Measurements from ENCODE around the gene P3H2.

The P3H2 gene

DNA sequence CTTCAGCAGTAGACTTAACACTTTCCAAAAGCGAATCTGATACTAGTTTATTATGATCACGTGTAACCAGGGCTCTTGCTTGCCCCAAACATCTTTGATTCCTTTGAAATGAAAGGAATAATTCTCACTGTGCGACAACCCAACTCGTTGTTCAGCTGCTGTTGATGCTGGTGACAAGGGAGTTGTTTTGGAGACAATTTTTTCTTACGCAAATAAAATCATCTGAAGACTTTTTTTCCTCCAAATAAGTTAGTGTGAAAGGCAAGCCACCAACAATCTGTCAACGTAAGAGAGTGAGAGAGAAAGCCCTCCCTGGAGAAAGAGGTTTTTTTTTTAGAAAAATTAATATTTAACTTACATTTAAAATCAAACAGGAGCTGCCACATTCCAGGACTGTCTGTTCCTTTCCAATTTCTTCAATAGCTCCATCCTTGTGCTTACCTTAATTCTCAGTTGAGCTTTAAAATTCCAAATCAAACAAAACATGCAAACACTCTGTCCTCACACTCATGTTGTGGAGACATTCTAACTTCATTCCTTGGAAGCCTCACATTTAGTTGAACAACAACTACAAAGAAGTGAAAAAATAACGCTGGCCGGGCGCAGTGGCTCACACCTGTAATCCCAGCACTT lies 4.9 kb upstream of the P3H2 start:
- DNase-seq = no peak

DNA sequence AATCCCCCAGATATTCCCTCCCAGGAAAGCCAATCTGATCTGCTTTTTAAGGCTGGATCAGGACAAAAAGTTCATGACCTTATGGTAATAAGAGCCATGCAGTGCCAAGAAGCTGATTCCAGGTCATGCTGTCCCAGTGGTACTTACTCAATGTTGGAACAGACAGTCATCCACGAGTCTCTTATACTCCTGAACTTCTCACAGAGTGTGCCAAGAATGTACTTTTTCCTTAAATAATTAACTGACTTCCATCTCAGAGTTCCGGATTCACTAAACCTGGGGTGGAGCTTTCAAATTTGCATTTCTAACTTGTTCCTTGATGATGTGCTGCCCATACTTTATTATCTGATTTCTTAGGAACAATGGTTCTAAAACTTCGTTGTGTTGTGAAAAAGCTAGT lies 3.4 kb upstream of the P3H2 start:
- DNase-seq = no peak

DNA sequence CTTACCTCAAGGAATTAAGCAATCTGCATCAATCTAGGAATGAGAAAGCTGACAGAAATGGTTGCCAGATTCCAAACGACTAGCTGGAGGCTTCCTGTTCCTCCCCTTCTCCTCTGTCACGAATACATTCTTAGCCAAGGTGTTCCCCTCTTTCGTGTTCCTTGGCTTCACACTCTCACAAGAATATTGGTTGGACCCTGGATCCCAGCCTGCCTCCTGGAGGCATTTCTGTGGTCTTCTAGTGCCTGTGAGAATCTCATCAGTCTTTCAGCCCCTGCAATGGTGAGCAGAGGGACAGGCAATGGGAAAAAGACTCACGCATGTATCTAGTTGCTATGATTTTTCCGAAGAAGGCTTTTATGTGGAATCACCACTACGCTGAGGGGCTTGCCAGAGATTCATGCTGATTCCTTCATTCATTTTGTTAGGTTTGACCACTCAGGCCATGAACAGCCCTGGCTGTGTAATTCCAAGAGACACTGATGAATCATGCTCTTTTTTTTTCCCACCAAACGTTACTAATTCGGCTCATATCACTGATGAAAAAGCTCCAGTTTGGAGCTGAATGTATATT lies 1.6 kb upstream of the P3H2 start:
- no peak for DNase-seq

DNA sequence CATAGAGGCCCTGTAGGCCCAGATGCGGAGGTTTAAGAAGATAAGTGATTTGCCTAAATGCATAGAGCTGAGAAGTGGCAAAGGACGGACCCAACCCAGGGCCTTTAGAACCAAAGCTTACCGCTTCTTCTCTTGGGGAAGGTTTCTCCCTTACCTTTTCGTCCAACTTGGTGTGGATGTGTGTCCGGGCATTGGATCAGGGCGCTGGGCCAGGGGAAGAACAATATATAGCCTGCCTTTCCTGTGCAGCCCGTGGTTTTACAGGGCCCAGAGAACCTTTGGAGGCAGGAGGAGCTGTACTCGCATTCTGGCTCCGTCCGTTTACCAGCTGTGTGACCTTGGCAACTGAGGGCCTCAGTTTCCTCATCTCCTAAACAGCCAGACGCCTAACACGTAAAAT lies 686 bp upstream of the P3H2 start:
- no peak for DNase-seq

DNA sequence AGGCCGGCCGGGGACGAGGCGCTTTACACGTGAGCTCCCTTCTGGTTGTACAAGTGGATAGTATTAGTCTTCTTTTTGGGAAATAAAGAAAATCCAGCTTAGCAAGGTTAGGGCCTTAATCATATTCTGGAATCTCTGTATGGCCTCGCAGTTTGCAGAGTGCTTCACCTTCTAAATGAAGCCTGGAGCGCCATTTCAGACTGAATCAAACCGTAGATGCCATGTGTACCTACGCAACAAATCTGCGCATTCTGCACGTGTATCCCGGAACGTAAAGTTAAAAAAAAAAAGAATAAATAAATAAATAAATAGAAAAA lies 322 bp upstream of the P3H2 start:
- no peak for DNase-seq

DNA sequence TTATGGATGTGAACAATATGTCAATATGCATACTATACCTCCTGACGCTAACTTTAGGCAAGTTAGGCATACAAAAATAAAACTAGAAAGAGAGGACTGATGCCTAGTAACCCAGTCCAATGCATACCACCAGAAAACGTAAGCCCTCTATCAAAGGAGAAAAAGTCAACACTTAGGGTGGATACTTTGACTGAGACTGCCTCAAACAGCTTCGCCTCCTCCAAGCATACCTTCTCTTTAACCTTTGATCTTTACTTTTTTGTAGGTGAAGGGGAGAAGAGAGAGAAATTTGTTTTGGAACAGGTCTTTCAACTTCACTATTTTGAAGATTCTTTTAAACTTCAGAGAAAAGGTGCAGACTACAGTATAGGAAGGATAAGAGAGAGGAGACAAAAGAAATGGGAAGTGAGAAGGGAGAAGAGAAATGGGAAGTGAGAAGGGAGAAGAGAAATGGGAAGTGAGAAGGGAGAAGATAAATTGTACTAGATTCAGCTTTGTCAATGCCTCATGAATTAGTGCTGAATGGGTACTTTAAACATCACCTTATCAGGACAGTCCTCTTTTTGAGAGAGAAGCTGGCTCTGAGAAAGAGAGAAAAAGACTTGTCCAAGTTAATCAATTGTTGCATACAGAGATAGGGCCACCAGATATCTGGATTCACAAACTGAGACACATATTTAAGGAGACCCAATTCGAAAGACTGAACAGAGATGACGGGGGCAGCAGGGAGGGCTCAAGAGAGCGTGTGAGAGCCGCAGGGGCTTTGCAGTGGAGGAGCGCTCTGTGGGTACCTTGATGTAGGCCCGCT lies 1.0 kb downstream of the P3H2 start:
- no peak for DNase-seq

DNA sequence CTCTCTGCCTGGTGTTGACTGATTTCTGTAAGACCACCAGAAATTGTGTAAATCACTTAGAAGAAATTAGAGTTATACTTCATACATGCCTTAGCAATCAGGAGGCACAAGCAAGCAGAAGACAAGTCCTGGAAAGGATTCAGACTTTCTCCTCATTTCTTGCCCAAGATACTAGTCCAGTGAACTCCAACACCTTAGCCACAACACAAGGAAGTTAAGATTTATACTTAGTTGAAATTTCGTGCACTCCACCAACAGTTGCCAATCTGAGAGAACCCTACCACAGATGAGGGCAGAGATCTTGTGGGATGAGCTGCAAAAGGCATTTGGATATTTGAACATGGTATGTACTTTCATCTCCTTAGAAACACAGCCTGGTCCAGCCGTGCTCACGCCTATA lies 2.3 kb downstream of the P3H2 start:
- no peak for DNase-seq

DNA sequence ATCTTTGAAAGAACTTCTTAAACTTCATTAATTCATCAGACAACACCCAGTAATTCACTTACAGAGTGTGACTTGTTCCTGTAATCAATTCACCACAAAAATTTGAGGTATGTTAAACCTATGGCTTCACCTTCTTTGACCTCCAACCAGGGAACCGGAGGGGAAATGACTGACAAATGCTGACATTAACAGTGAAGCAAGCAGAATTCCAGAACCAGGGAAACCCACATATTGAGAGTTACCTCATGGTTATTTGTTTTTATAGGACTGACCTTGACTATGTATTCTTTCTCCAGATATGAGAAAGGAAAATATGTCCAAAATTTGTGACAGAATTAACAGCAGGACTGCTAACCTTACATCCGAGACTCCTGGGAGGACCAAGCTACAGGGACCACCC lies 2.7 kb downstream of the P3H2 start:
- DNase-seq = no peak

DNA sequence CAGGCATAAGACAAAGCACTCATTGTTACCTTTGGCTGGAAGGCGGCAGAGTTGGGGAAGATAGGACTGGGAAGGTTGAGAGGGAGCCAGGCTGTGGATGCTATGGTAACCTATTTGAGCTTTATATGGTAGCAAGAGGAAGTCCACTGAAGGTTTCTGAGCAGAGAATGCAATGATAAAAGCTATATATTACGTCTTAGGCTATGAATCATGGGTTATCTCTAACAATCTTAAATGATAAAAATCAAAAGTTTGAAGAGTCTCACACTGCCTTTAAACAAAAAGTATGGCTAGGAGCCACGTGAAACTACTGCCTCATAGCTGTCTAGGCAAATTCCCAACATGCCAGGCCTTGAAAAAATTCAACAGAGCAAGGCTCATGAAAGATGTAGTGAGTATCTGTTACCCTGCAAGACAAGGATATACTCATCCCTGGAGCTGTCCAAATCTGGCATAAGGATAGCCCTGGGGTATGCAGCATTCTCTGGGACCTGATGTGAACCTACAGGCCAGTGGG lies 4.1 kb downstream of the P3H2 start:
- no peak for DNase-seq

DNA sequence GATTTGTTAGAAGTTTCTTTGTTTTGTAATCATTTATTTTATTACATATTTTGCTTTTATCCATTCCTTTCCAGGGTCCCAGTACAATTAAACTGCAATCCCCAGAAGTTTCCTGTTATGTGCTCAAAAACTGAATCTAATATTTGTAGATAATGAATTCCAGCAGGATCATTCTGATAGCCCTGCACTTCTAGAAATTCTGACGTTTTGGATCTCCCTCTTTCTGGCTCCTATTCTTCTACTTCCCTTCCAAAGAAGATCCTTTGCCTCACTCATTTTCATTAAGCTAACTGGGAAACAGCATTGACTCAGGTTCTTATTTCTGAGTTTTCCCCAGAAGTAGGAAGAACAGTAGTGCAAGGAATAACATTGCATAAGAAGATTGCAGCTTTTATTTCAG lies 9.9 kb downstream of the P3H2 start:
- DNase-seq = no peak

DNA sequence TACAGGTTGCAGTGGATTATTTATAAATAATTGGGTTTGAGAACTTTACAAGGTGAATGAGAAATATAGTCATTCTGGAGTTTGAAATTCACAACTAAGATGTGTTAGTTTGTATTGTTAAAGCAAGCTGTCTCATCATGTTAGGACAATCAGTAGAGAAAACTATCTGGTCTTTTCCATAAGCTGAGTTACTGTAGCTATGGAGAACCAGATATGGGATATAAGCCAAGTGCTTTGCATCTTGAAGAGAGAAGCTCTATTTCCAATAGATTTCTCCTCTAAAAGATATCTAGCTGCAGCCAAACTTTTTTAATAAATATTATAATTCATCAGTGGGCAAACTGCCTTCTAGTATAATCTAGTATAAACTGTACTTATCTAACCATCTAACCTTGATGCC lies 11.3 kb downstream of the P3H2 start:
- DNase-seq = no peak

DNA sequence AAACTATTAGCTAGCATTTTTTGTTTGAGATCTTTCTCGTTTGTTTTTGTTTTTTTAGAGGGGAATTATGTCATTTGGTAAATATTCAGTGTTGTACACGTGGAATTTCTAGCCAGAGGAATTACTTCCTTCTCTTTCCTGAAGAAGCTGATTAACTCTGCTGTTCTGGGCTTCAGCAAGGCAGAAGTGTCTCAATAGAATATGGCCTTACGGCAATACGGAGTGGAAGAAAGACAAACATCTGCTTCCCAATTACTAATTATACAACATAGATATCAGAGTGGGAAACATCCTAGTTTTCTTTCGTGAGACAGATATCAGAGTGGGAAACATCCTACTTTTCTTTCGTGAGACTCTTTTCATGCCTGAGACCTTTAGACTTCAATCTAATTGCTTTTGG lies 11.9 kb downstream of the P3H2 start:
- DNase-seq = no peak

DNA sequence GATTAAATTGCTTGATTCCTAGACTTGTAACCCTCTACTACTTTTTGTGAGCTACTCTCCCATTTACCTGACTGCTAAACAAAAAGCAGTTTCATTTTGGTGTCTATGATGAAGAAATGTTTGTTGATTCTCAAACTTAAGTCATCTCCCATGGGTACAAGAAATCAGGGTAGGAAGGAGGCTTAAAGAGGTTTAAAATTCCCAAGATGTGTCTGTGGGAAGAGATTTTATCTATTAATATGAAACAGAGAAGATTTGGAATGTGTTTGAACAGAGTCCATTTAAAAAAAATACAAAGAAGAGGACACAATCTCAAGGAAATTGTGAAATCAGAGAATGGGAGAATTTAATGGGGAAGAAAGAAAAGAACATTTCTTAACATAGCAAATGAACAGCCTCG lies 14.8 kb downstream of the P3H2 start:
- no peak for DNase-seq

DNA sequence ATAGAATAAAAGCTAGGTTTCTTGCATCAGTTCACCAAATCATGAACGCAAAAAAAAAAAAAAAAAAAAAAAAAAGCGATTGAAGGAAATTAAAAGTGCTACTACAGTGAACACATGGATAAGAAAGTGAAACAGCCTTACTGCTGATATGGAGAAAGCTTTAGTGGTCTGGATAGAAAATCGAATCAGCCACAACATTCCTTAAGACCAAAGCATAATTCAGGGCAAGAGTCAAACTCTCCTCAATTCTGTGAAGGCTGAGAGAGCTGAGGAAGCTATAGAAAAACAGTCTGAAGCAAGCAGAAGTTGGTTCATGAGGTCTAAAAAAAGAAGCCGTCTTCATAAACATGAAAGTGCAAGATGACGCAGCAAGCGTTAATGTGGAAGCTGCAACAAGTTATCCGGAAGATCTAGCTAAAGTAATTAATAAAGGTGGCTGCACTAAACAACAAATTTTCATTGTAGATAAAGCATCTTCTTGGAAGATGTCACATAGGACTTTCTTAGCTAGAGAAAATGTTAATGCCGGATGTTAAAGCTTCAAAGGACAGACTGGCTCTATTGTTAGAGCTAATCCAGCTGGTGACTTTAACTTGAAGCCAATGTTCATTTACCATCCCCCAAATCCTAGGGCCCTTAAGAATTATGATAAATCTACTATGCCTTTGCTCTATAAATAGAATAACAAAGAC lies 19.2 kb downstream of the P3H2 start:
- no peak for DNase-seq

DNA sequence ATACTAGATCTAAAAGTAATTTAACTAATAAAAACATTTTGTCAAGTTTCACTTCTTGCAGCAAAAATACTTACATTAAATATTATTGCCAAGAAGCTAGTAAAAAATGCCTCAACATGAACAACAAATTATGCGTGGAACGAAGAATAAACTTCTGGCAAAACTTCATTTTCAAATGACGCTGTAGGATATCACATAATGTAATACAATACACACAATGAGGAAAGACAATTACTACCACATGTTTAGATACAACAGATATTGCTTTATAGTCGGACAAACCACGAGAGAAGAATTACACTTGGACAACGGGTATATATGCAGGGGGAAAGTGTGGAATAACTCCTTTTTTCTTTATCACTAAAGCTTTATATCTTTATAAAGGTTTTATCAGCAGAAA lies 21.6 kb downstream of the P3H2 start:
- DNase-seq = no peak

DNA sequence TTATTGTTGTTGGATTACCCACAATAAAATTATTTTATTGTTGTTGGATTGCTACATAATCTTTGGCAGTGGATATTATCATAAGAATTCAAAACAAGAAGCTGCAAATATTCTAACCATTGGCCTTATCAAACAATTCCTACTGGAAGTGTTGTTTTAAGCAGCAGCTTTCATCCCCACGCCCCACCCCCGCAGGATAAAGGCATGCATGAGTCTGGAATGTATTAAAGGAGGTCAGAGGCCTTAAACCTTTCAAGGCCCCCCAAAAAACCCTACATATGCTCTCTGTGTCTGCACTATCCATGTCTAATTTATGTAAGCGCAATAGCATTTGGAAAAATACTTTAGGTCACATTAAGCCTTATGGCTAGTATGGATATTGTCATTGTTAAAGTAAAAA lies 23.1 kb downstream of the P3H2 start:
- no peak for DNase-seq

DNA sequence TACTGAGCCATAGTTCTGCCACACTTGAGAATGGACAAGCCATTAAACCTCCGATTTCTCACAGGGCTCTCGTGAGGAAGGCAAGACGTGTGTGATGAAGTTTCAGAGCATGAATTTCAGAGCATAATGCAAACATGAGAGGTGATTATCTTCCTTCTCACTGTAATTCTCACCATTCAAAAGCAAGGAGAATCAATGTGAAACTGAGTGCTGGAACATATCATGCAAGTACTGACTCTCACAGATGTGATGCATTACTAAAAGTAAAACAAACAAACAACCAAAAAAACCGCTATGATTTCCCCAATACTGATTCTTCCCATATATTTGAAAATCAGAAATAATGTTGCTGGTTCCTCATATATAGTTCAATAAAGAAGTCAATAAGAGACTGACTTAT lies 23.7 kb downstream of the P3H2 start:
- DNase-seq = no peak

DNA sequence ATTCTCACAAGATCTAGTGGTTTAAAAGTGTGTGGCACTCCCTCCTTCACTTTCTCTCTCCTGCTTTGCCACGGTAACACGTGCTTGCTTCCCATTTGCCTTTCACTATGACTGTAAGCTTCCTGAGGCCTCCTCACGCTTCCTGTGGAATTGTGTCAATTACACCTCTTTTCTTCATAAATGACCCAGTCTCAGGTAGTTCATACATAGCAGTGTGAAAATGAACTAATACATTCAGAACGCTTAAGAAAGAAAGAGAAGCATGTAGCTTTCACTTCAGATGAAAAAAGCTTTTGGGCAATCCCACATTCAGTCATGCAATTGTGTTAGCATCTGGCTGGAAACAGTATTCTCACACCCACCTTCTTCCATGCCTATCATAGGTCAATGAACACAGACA lies 24.4 kb downstream of the P3H2 start:
- no peak for DNase-seq

DNA sequence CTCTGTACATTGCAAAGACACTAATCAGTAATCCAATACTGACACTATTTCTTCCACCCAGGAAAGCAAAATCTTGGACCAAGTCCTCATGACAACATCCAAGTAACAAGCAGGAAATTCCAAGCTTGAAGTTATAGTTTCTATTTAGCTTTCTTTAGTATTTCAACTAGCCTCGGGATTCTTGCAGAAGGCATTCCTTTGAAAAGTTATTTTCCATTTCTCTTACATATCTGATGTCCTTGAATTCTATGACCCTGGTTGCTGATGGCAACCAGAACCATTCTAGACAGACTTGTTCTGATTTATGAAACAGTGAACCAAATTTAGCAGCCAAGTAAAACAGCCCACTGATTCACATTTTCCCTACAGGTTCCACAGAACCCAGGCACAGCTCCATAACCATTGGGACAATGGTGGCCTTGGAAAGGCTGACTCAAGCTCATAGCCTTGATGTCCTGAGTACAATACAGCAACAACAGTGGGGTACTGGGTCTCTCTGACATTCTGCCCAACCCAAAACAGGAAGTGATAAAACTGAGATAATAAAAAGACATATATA lies 26.5 kb downstream of the P3H2 start:
- DNase-seq = no peak

DNA sequence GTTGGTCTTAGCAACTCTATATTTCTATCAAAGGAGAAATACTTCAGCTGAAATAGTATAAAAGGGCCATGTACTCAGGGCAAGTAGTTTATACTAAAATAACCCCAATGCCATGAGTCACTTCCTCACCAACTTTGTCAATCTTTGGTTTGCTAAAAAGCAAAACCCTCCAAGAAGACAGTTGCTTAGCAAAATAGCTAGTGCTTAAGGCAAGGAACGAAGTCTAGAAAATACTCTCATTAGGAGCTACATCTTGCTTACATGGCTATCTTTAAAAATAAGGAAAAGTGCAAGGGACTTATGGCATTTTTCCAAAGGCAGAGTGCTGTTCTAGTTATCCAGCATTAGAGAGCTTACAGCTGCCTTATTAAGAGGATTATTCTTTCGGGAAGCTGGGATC lies 28.4 kb downstream of the P3H2 start:
- DNase-seq = no peak

DNA sequence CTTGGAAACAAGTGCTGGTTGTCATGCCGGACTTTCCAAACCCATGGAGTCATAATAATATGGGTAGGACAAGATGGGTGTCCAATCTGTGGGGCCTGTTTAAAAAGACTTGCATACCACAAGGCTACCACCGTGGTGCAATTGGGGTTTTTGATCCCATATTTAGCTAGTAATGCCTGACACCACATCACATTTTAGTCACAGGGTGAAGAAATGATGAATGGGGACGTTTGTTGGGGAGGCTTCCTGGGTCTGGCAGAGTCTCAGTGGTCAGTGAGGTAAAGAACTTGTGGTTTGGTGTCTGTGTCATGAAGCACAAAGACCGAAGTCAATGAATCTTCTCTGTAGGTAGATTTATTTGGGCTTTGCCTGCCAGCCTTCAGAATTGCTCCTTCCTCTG lies 31.0 kb downstream of the P3H2 start:
- DNase-seq = no peak

DNA sequence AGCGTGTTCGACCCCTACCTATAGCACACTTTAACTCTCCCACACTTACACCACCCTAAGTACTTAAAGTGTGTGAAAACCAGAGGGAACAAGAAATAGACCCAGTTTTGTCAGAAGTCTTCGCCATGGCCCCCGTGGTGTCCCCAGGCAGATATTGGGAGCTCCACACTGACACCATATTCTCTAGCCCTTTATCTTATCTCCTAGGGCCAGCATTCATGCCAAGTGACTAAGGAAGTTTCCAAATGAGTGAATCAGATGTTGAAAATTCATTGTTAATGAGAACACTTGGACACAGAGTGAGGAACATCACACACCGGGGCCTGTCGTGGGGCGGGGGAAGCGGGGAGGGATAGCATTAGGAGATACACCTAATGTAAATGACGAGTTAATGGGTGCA lies 31.8 kb downstream of the P3H2 start:
- no peak for DNase-seq

DNA sequence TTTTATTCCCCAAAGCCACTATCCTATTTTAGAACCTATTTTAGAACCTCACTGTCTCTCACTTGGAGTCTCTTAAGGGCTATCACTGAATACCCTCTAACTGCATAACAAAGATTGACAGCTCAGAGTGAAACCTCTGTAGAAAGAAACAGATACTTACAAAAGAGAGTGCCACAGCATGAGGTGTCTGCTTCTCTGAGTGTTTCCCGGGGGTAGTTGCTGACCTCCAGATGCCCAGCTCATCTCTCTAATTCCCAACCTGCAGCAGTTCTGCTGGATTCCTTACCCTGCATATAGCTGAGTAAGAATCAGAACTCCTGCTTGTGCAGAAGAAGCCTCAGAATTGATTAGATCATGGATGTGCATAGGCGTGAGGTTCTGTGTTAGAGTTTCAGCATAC lies 34.5 kb downstream of the P3H2 start:
- DNase-seq = no peak

DNA sequence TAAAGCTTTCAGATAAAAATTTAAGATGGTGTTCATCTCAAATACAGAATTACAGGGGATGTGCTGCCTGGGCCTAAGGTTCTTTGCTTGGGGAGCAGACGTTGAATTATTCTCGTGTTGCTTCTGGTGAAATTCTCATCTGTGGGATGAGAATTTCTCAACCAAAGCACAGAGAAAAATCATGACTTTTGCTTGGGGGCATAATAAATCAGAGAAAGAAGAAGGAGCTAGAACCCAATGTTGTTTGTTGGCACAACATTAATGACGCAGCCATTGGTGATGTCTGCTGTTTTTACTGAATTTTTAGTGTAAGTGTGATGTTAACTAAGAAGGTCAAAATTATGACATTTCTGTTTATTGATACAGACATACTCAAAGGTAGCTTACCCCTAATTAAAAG lies 35.7 kb downstream of the P3H2 start:
- no peak for DNase-seq
